Peyer's patch (tissue), 4 donors: ENCODE data around the gene AGBL4.

Experiments used
- POLR2A ChIP-seq, 2 donors: fragments of 450-650 bp; IDR thresholded peaks; one replicate each; pipeline ENCODE4 v1.5.1; 2017; ENCODE audit warnings: antibody characterized with exemption in 2 of 2, mild to moderate bottlenecking in 2 of 2, moderate library complexity in 2 of 2
- TF ChIP-seq, protein P1 (sequence below), 6 experiments: fragments of 450-650 bp in 4 of 6; fragments of 200-600 bp in 2 of 6; sonication (generic) in 1 of 6; IDR thresholded peaks; one replicate each; pipeline ENCODE4 v1.5.1; 2017 to 2019; ENCODE audit warnings: antibody characterized with exemption in 6 of 6, mild to moderate bottlenecking in 3 of 6, moderate library complexity in 1 of 6

- TF ChIP-seq POLR2A (IDR thresholded peaks at IDR 0.05) = no peak
- TF ChIP-seq, protein P1, sequence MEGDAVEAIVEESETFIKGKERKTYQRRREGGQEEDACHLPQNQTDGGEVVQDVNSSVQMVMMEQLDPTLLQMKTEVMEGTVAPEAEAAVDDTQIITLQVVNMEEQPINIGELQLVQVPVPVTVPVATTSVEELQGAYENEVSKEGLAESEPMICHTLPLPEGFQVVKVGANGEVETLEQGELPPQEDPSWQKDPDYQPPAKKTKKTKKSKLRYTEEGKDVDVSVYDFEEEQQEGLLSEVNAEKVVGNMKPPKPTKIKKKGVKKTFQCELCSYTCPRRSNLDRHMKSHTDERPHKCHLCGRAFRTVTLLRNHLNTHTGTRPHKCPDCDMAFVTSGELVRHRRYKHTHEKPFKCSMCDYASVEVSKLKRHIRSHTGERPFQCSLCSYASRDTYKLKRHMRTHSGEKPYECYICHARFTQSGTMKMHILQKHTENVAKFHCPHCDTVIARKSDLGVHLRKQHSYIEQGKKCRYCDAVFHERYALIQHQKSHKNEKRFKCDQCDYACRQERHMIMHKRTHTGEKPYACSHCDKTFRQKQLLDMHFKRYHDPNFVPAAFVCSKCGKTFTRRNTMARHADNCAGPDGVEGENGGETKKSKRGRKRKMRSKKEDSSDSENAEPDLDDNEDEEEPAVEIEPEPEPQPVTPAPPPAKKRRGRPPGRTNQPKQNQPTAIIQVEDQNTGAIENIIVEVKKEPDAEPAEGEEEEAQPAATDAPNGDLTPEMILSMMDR (IDR thresholded peaks at IDR 0.05) = no peak
These were observed 1285.4 kb downstream of the AGBL4 start for GRCh38 chr1:48738356-48738755.
